Right cardiac atrium (tissue), 5 donors: ENCODE results near the gene PXK. TPM values are rescaled to one million over a fixed set of nuclear protein-coding genes. Genes with fewer than 3 reads are reported as not detected.

Source experiments
- ATAC-seq, 2 donors: fragments of 200-7000 bp; cut with Tn5 transposase; one replicate each; pipeline versions ENCODE4 v1.8.0 to v1.9.1; 2020; ENCODE audit warnings: moderate library complexity in 2 of 2, mild to moderate bottlenecking in 1 of 2
- DNase-seq, 3 donors: peaks; one replicate each; pipeline ENCODE4 v3.0.0-alpha.2; 2020
- H3K27ac ChIP-seq: one replicate; pipeline ENCODE4 v1.5.1; 2013; ENCODE audit warnings: mild to moderate bottlenecking, low read length, control low read depth, moderate library complexity
- H3K27me3 ChIP-seq: one replicate; pipeline ENCODE4 v1.6.1; 2013; ENCODE audit not compliant: control insufficient read depth, insufficient read depth
- H3K4me1 ChIP-seq: one replicate; pipeline ENCODE4 v1.6.1; 2013; ENCODE audit warnings: low read length; ENCODE audit not compliant: control insufficient read depth, insufficient read depth
- H3K4me3 ChIP-seq: one replicate; pipeline ENCODE4 v1.5.1; 2013; ENCODE audit warnings: low read length, control low read depth
- H3K9me3 ChIP-seq: one replicate; pipeline ENCODE4 v1.6.1; 2013; ENCODE audit warnings: low read length; ENCODE audit not compliant: control insufficient read depth
- WGBS: extraction: QIAGEN DNeasy Blood & Tissue Kit; methylation state at CpG from one replicate; pipeline ENCODE4 v1.1.7; 2013; 5-methylcytosine and 5-hydroxymethylcytosine counted together
- intact Hi-C, 4 donors: fragments of 100-400 bp; cut with DNase I; formaldehyde crosslinking; loops; one replicate each; pipeline versions ENCODE4 v1.11.0 to v1.14.0; 2022 to 2023
- polyA plus RNA-seq: library from polyadenylated mRNA; stranded (reverse); fragments of 200-250 nt; gene quantifications from one replicate; pipeline ENCODE4 v1.2.3, GENCODE V29; 2013
- total RNA-seq, 4 donors: library from RNA; stranded (reverse); fragmentation: NEBNext Ultra II Directional; extraction: Animal tissue kit (Norgen Biotek cat#: 25700); gene quantifications; one replicate each; pipeline ENCODE4 v1.2.1, GENCODE V29; 2021
- donor health status: healthy with polysubstance abuse.
- donor health status: DM: no; HTN: yes; CAD: no.
- donor health status: DM: no; HTN: no; CAD: no.
- donor health status: DM: no; HTN: yes; CAD: no; lungs with severe emphysema.
- donor health status: DM: yes; HTN: yes; CAD: no.

The PXK gene
- total and polyA plus RNA-seq, 5 donors = 7.7 to 17.3 (median 12.6) TPM

- no peak for DNase-seq
- Histone ChIP-seq H3K4me3 (no peak overlapping the region), H3K27ac (no peak overlapping the region), H3K4me1 (no peaks in the 10 kb centered on the region), H3K27me3 (no peaks in the 10 kb centered on the region), H3K9me3 (no peaks in the 10 kb centered on the region)
- intact Hi-C loops = no loop called here
- WGBS = 65% methylated on average over 7 of the region's 7 CpGs
- no peak for ATAC-seq
Measured at GRCh38 chr3:58421004-58421403, 88.3 kb downstream of the PXK start.

DNA sequence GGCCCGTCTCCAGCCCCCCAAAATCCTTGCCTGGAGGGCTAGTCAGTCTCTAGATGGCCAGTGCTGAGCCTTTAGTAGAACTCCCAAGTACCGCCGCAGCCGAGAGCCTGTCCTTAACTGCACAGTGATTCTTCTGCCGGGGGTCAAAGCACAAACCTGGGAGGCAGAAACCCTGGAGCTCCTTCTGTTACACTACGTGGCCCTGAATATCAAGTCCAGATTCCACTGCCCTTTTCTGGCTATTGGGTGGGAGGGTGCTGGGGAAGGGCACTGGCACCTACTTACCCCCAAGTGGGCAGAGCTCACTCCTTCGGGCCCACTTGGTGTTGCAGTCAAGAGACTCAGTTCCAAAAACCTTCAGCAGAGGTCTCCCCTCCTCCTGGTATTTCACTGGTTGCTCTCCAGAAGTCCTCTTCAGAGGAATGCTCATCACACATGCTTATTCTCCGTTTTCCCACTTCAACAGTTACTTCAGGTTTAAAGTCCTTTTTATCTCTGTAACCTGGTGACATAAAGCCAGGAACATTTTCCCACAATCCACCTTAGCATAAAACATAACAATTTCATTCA lies 90.1 kb downstream of the PXK start:
- H3K9me3 ChIP-seq = no peaks in the 10 kb centered on the region
- intact Hi-C loops = no loop called here
- no peaks in the 10 kb centered on the region for H3K4me1 ChIP-seq
- DNase-seq (no peak), ATAC-seq (peak; percentile 9 to 11)
- H3K27me3 ChIP-seq = no peaks in the 10 kb centered on the region
- no peak overlapping the region for H3K4me3 ChIP-seq
- H3K27ac ChIP-seq = no peak overlapping the region
- 63% methylated on average over 8 of the region's 8 CpGs for WGBS

DNA sequence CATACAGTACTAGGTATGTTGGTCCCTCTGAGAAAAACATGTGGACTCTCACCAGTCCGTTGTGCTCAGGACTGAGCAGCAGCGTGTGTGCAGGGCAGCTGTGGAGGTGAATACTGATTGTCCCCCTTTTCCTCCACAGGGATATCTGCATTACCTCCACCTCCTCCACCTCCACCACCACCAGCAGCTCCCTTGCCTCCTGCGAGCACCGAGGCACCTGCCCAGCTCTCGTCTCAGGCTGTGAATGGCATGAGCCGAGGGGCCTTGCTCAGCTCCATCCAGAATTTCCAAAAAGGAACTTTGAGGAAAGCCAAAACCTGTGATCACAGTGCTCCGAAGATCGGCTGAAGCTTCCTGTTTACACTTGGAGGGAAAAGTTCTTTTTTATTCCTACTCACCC lies 91.9 kb downstream of the PXK start:
- no peaks in the 10 kb centered on the region for H3K27me3 ChIP-seq
- DNase-seq (peak in 1 of 3 donors; percentile 15), ATAC-seq (no peak)
- no peak overlapping the region for H3K27ac ChIP-seq
- intact Hi-C loops = no loop called here
- H3K4me1 ChIP-seq = no peaks in the 10 kb centered on the region
- H3K4me3 ChIP-seq = no peak overlapping the region
- no peaks in the 10 kb centered on the region for H3K9me3 ChIP-seq
- 59% methylated on average over 8 of the region's 8 CpGs for WGBS

DNA sequence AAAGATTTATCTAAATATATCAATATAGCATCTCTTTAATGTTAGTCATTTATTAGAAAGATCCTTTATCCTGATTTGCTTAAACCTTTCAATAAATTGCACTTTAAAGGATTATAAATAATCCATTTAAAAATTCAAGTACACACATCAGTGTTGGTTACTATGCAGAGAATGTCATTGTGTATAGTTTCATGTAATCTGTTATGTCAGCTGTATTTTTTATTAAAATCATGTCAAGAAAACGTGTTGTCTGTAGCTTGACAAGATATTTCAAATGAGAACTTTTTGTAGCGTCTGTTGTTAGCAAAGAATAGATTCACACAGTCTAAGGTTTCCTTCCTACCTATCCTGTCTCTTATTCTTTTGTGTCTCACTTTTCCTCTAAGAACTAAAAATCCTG lies 93.1 kb downstream of the PXK start:
- no peaks in the 10 kb centered on the region for H3K27me3 ChIP-seq
- no peak overlapping the region for H3K27ac ChIP-seq
- H3K9me3 ChIP-seq = no peaks in the 10 kb centered on the region
- H3K4me3 ChIP-seq = no peak overlapping the region
- no peak for DNase-seq
- WGBS = 58% methylated on average over 2 of the region's 2 CpGs
- H3K4me1 ChIP-seq = no peaks in the 10 kb centered on the region
- intact Hi-C loops = no loop called here
- ATAC-seq = no peak

DNA sequence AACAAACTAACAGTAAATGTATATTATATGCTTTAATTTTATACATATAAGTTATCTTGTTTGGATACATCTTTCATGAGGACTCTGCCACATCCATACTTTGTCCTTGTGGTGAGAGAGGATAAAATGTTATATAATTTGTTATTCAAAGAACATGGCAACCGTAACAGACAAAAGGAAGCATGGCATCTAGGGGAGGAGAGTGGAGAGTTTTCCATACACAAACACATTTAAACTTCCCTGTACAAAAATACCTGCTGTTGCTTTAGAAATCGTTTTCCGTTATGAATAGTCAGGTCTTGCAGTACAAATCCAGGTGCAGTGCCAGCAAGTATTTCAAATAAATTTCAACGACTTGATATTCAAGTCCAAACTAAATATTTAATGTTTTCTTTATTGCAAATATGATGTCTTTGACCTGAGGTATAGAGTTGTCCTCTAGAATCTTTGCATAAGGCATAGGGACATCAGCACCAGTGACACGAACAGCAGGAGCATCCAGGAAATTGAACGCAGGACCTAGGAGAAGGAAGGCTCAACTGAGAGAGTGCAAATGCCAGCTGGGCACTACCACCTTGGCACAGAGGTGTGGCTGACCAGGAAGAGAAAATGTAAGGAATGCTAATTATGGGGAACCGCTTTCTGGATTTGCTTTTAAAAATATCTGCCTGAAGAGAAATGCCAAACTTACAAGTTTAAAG lies 95.1 kb downstream of the PXK start:
- no peaks in the 10 kb centered on the region for H3K27me3 ChIP-seq
- no peak for ATAC-seq
- intact Hi-C loops = no loop called here
- H3K27ac ChIP-seq = no peak overlapping the region
- H3K9me3 ChIP-seq = no peaks in the 10 kb centered on the region
- WGBS = 71% methylated on average over 7 of the region's 7 CpGs
- H3K4me1 ChIP-seq = no peaks in the 10 kb centered on the region
- H3K4me3 ChIP-seq = no peak overlapping the region
- DNase-seq = no peak

DNA sequence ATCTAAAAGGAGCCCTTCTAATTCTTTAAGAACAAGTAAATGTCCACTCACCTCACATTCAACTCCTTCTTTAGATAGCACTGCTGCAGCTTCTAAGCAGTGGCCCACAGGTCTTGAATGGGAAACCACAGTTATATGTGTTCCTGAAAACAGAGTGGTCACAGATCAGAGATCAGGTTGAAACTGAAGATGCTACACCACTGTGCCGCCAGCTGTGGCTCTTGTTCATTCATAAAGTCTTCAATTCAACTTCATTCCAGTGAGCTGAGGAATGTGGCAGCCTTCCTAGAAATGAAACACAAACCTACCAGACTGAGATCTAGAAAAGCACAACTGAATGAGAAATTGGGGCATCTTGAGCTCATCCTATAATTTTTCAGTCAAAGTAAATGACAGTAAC lies 97.0 kb downstream of the PXK start:
- intact Hi-C loops = no loop called here
- WGBS = 0% methylated on average over 1 of the region's 1 CpG
- H3K27me3 ChIP-seq = no peaks in the 10 kb centered on the region
- ATAC-seq (no peak), DNase-seq (no peak)
- H3K4me3 ChIP-seq = no peak overlapping the region
- H3K9me3 ChIP-seq = no peaks in the 10 kb centered on the region
- H3K27ac ChIP-seq = no peak overlapping the region
- H3K4me1 ChIP-seq = no peaks in the 10 kb centered on the region

GRCh38 chr3:58432905-58433304 lies 100.2 kb downstream of the PXK start:
- no peaks in the 10 kb centered on the region for H3K27me3 ChIP-seq
- DNase-seq = no peak
- ATAC-seq = no peak
- intact Hi-C loops = no loop called here
- WGBS = 51% methylated on average over 6 of the region's 6 CpGs
- peak overlapping the region; percentile 53 for H3K4me3 ChIP-seq
- no peak overlapping the region for H3K27ac ChIP-seq
- H3K9me3 ChIP-seq = no peaks in the 10 kb centered on the region
- no peaks in the 10 kb centered on the region for H3K4me1 ChIP-seq

- ATAC-seq (peak; percentile 98), DNase-seq (peak; percentile 96 to 98 (median 97))
- under 1% methylated on average over 67 of the region's 67 CpGs for WGBS
- Histone ChIP-seq H3K4me3 (peak within 1 kb of the TSS; percentile 53), H3K9me3 (no peaks in the 10 kb centered on the region), H3K27me3 (no peaks in the 10 kb centered on the region), H3K4me1 (no peaks in the 10 kb centered on the region), H3K27ac (peak within 1 kb of the TSS; percentile 86)
- intact Hi-C loops = no loop called here
Measured at GRCh38 chr3:58433400-58434167, 100.9 kb downstream of the PXK start, which contains the start of gene PDHB. Gene PDHB, minus strand, starts transcription at chr3:58433832. Its CDS starts 23 bp downstream, at chr3:58433809.

- intact Hi-C loops = no loop called here
- DNase-seq (no peak), ATAC-seq (no peak)
- Histone ChIP-seq H3K9me3 (no peaks in the 10 kb centered on the region), H3K27ac (peak overlapping the region; percentile 81), H3K4me1 (no peaks in the 10 kb centered on the region), H3K27me3 (no peaks in the 10 kb centered on the region), H3K4me3 (peak overlapping the region; percentile 53)
- WGBS = 59% methylated on average over 3 of the region's 3 CpGs
Measured at GRCh38 chr3:58434168-58434504, 101.4 kb downstream of the PXK start.

GRCh38 chr3:58434511-58434910 lies 101.8 kb downstream of the PXK start:
- intact Hi-C loops = no loop called here
- Histone ChIP-seq H3K4me1 (no peaks in the 10 kb centered on the region), H3K27ac (no peak overlapping the region), H3K9me3 (no peaks in the 10 kb centered on the region), H3K27me3 (no peaks in the 10 kb centered on the region), H3K4me3 (no peak overlapping the region)
- no peak for ATAC-seq
- peak in 1 of 3 donors; percentile 44 for DNase-seq
- WGBS = 85% methylated on average over 11 of the region's 11 CpGs

DNA sequence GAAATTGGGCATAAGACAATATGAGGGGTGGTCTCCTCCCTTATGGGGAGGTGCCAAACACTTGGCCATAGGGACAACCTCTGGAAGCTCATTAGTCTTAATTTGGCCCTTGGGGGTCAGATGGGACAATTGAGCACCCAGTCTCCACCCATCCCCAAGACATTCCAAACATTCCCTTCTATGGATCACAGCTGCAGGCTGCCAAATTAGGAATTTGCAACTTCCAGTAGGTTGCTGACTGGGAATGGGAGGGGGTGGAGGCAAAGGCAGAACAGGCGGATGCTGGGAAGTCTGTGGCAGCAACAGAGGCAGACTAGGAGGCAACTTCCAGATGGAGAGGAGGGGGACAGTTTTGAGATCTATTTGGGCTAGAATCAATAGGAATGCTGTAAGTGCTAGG lies 102.3 kb downstream of the PXK start:
- peak overlapping the region; percentile 2 for H3K27ac ChIP-seq
- no peaks in the 10 kb centered on the region for H3K27me3 ChIP-seq
- WGBS = 61% methylated on average over 1 of the region's 1 CpG
- intact Hi-C loops = no loop called here
- no peaks in the 10 kb centered on the region for H3K9me3 ChIP-seq
- peak in 2 of 3 donors; percentile 28 to 43 for DNase-seq
- ATAC-seq = no peak
- H3K4me1 ChIP-seq = no peaks in the 10 kb centered on the region
- no peak overlapping the region for H3K4me3 ChIP-seq
